Inflammatory macrophage (primary cell): Measurements from ENCODE around the gene CLIP2.
"Not testable (repeated sequence)": the region's sequence is repeated elsewhere in the genome, so short reads cannot be mapped to it uniquely, and the experiment has no call there.

Source experiments
- DNase-seq, 2 donors: peaks; one replicate each; pipeline ENCODE4 v3.0.0-alpha.2; 2020 to 2022
- total RNA-seq, 18 experiments: gene quantifications; one replicate each; lab custom pipeline; 2026; ENCODE audit warnings: mixed read lengths in 6 of 18, inconsistent platforms in 2 of 18; lab: John Stamatoyannopoulos, UW

Gene CLIP2
- total RNA-seq = 20.5 to 116 (median 55.0) reads per million in 18 experiments

DNA sequence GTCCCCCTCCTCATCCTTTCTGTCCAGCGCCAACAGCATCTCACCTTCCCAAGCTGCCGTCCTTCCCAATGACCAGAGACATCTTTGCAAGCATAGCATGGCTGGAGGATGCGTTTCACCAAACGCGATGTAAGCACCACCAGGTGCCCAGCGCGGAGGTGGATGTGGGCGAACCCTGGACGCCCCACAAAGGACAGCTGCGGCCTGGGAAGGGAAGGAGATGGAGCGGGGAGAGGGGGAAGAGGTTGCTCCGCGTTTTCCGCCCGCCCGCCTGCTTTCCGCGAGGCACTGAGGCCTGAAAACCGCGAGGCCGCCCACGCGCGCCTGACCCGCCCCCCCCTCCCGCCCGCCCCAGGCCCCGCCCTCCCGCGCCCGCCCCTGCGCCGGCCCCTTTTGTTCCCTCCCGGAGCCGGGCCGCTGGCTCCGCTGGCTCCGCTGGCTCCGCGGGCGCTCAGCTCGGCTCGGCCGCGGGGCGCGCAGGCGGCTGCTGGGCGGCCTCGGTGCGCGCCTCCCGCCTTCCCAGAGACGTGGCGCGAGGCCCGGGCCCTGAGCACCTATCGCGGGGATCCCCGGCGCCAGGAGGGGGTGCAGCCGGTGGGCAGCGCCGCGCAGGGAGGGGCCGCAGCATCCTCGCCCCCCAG, at the start of gene CLIP2:
Gene CLIP2 (plus strand): TSS at position 390 of the 641 bp plus-strand sequence. CDS start 28,140 bp downstream, outside the sequence.
- DNase-seq = peak; percentile 67 to 88

DNA sequence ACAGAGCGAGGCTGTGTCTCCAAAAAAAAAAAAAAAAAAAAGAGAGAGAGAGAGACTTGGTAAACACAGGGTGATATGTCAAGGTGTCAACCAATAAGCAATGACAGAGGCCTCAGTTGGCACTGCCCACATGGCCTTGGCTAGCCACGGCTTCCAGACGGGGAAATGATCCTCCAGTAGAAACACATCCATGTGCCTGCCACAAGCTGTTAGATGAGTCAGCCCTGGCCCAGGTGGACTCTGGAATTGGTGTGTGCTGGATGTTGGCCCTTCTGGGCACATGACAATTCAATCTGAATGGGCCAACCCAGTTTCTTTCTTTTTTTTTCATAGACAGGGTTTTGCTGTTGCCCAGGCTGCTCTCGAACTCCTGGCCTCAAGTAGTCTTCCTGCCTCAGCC, 48.7 kb upstream of the CLIP2 start:
- no peak for DNase-seq

DNA sequence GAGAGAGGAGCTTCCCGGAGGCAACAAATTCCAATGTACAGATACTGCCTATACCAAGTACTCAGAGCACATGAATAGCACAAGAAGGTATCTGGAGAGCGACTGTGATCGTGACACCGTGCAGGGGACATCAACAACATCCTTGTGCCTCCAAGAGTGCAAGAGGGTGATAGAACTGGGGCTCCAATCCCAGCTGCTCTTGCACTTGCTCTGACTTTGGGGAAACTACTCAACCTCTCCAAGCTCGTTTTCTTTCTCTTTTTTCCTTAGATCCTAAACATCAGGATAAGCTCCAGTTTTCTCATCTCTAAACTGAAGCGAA, 47.1 kb upstream of the CLIP2 start:
- no peak for DNase-seq

DNA sequence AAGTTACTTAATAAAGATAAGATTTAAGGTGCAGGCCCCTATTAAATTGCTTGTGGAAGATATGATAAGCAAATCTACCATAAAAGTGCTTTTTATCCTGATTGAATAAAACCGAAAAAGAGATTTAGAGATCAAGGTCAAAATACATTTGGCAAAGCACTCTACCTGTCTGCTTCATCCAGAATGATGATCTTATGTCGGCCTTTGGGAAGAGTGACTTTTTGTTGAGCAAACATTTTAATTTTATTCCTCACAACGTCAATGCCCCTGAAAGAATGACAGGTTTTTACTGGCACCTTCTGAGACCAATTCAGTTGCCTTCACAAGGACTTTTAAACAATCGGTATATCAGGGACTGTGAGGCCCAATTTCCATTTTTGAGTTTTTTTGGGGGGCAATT, 42.7 kb upstream of the CLIP2 start:
- no peak for DNase-seq

DNA sequence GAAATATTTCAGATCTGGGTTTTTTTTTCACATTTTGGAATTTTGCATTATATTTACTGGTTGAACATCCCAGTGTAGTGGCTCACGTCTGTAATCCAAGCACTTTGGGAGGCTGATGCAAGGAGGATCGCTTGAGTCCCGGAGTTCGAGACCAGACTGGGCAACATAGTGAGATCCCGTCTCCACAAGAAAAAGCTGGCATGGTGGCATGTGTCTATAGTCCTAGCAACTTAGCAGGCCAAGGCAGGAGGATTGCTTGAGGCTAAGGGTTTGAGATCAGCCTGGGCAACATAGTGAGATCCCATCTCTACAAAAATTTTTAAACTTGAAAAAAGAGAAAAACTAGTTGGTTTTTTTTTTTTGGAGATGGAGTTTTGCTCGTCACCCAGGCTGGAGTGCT, 41.1 kb upstream of the CLIP2 start:
- DNase-seq = no peak

DNA sequence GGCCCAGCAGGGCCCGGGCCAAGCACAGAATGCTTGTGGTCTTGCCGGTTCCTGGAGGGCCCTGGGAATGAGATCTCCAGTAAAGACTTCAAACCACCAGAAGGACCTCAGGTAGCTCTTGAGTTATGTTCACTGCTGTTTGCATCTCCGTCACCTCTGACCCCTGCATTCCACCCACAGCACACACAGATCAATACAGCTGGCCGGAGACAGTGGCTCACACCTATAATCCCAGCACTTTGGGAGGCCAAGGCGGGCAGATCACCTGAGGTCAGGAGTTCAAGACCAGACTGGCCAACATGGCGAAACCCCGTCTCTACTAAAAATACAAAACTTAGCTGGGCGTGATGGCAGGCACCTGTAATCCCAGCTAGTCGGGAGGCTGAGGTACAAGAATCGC, 40.1 kb upstream of the CLIP2 start:
- not testable (repeated sequence) for DNase-seq

DNA sequence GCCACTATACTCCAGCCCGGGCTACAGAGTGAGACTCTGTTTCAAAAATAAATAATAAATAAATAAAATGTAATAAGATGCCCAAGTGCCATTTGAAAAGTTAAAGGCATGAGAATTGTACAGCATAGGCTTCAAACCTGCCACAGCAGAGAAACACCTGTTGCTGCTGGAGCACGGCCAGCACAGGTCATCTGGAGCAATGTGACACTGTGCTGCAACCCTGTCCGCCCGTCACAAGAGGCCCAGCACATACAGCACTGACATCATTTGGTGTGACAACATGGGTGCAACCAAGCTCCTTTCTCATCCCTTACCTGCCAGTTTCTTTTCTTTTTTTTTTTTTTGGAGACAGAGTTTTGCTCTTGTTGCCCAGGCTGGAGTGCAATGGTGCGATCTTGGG, 36.3 kb upstream of the CLIP2 start:
- DNase-seq = no peak

DNA sequence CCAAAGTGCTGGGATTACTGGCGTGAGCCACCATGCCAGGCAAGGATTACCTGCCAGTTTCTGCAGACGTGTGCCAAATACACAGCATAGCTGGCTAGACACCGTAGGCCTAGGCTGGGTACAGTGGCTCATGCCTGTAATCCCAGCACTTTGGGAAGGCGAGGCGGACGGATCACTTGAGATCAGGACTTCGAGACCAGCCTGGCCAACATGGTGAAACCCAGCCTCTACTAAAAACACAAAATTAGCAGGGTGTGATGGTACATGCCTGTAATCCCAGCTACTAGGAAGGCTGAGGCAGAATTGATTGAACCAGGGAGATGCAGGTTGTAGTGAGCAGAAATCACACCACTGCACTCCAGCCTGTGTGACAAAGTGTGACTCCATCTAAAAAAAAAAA, 35.9 kb upstream of the CLIP2 start:
- no peak for DNase-seq

DNA sequence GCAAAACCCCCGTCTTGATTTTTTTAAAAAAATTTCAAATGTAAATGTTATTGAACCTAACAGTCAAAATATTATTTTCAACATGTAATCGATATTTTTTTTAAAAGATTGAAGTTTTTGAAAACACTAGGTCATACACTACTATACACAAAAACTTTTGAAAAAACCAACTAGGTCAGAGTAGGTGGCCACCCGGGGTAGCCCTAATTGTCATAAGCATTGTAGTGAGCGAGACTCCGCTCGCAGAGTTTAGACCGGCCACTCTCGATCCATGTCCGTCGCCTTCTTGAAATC, 35.4 kb upstream of the CLIP2 start:
- DNase-seq = no peak

DNA sequence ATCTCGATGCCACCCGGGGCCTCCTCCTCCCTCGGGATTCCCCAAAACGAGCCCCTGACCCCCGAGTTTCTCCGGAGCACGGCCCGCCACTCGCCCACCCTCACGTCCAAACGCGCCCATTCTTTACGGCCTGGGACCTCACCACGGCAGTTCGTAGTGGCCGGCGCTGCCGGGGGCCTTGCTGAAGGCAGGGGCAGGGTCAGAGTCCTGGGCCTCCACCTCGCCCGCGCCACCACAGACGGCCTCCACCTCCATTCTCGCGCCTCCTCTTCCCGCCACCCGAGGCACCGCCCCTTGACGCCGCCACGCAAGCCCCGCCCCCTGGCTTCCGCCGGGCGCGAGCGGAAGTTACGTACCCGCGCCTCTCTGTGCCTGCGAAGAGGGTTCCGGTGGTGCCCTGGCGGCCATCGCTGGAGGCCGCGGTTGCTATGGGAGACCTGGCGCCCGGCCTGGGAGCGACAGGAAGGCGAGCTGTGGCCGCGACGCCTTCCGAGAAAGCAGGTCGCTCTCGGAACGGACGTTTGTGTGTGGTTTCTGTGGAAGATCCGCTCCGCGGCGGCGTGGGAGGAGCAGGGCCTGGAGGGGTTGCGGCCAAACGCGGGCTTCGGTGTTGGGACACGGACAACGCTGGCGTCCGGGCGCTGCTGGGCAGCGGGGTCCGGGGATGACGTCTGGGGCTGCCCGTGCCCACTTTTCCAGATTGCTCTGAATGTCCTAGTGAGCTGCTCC, 34.9 kb upstream of the CLIP2 start, which contains the start of gene RFC2:
Gene RFC2 (minus strand): TSS at position 271 of the 729 bp plus-strand sequence. CDS start 16 bp downstream, at position 255.
- peak; percentile 98 for DNase-seq

DNA sequence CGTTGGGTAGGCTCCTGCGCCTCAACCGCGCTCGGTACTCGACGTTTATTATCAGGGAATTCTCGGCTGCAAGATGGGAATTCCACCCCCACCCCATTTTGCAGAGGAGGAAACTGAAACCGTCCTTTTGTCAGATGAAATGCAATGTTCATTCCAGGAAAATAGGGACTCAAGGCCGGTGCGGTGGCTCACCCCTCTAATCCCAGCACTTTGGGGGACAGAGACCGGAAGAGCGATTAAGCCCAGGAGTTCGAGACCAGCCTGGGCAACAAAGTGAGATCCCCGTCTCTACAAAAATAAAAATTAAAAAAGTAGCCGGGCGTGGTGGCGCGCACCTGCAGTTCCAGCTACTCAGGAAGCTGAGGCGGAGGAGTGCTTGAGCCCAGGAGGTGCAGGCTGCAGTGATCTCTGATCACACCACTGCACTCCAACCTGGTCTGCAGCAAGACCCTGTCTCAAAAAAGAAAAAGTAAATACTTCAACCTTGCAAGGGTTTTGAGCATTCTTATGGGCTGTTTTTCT, 34.3 kb upstream of the CLIP2 start:
- no peak for DNase-seq

DNA sequence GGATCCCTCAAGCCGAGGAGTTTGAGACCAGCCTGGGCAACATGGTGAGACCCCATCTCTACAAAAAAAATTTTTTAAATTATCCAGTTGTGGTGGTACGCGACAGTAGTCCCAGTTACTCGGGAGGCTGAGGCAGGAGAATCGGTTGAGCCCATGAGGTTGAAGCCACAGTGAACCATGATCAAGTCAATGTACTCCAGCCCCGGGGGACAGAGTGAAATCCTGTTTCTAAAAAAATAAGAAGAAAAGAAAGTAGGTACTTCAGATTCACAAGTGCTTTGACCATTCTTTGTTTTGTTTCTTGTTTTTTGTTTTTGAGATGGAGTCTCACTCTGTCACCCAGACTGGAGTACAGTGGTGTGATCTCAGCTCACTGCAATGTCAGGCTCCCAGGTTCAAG, 33.7 kb upstream of the CLIP2 start:
- DNase-seq = not testable (repeated sequence)

DNA sequence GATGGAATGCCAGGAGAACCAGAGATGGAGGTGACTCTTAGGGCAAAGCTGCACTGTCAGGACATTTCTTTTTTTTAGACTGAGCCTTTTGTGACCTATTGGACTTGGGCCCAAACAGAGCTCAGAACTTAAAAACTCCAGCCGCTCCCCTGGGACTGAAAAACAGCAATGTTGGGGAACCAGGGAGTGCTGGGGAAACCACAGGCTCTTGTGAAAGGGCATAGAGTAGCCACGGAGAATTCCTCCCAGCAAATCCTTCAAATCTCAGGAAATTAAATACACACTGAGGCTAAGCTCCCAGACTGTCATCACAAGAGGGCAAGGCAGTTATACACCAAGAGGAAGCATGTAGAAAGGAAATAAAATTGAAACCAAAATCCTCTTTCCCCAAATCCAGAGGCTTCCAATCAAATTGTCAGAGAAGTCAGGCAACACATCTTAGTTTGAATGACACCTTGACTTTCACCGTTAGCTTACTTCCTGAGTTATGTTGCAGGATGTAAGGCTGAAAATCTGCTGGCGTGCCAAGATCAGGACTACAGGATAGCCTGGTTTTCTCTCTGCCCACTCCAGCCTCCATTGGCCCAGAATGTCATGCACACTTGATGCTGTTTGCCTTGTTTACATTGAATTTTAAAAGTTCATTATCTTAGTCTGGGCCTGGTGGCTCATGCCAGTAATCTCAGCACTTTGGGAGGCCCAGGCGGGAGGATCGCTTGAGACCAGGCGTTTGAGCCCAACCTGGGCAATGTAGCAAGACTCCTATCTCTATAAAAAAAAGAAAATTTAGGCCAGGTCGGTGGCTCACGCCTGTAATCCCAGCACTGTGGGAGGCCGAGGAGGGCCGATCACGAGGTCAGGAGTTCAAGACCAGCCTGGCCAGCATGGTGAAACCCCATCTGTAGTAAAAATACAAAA, 32.5 kb upstream of the CLIP2 start:
- DNase-seq = peak in 1 of 2 donors; percentile 6

DNA sequence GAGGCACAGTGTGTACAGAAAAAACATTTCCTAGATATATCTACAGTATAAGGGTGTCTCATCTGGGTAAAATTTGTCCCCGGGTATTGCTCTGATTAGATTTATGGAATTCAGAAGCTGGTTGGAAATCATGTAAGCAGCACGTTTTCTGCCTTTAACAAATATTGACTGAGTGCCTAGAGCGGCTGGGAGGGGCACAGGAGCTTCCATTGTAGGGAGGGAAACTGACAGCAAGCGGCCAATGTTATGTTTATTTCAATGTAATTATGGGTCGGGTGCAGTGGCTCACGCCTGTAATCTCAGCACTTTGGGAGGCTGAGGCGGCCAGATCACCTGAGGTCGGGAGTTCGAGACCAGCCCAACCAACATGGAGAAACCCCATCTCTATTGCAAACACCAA, 30.6 kb upstream of the CLIP2 start:
- no peak for DNase-seq

DNA sequence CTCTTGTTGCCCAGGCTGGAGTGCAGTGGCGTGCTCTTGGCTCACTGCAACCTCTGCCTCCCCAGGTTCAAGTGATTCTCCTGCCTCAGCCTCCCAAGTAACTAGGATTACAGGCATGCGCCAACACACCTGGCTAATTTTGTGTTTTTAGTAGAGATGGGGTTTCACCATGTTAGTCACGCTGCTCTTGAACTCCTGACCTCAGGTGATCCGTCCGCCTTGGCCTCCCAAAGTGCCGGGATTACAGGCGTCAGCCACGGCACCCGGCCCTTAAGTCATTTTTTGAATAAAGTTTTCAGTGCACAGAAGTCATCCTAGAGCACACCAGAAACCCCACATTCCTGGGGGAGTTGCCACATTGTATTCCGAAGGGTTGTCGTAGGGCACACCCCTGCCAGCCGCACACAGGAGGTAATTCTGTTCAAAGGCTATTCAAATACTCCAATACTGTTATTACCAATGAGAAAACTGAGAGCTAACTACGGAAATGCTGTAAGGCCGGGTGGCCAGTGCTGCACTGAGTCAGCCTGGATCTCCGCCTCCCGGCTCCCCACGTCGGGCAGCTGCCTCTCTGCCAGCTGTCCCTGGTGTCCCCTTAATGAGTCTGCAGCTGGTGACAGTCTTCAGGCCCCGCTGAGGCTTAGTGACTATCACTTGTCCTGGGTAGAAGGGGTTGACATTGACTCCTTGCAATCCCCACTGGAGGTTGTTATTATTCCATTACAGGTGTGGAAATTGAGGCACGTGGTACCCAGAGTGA, 26.4 kb upstream of the CLIP2 start:
- no peak for DNase-seq

DNA sequence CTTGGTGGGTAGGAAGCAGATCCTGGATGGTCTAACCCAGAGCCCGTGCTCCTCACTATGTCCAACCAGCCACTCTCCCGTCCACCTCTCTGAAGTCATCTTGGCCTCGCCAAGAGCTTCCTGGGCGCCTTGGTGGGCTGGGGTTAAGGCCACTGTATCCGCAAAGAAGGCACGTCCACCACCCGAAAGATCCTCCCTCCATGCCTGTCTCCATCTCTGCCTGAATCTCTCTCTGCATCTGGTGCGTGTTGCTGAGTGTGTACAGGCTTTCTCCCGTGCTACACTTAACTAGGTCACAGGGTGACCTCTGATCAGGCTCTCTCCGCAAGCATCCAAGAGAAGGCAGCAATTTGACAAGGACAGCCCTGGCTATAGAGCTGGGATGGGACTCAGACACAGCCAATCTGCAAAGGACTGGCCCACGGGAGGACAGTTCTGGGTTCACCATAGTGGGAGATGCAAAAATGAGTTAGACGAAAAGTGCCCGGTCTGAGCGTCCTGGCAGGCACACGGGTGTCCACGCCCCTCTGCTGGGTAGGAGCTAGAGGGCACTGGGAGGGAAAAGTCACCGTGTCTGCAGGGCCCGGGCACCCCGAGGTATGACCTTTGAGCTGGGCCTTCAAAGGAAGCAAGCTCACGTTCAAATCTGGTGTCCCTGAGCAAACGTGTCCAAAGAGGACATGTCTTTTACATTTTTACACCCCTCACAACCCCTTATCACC, 25.6 kb upstream of the CLIP2 start:
- no peak for DNase-seq

DNA sequence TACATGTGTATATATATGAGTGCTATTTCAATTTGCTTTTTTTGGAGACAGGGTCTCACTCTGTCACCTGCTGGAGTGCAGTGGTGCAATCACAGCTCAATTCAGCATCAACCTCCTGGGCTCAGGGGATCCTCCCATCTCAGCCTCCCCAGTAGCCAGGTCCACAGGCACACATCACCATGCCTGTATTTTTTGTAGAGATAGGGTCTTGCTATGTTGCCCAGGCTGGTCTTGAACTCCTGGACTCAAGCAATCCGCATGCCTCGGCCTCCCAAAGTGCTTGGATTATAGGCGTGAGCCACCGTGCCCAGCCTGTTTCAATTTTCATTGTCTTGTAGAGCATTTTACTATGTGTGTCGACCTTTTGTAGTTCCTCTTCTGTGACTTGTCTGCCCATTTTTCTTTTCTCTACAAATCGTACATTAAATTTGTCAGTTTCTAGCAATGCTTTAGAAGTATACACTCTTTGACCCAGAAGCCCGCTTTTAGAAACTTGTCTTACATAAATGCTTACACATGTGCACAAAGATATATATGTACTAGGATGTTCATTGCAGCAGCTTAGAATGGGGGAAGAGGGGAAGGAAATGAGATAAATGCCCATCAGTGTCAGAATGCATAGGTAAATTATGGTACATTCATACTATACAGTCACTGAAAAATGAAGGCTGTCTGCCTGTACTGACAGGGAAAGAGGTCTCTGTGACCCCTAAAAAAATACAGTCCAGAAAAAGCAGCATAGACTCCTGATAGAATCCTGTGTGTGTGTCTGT, 22.8 kb upstream of the CLIP2 start:
- DNase-seq = no peak

DNA sequence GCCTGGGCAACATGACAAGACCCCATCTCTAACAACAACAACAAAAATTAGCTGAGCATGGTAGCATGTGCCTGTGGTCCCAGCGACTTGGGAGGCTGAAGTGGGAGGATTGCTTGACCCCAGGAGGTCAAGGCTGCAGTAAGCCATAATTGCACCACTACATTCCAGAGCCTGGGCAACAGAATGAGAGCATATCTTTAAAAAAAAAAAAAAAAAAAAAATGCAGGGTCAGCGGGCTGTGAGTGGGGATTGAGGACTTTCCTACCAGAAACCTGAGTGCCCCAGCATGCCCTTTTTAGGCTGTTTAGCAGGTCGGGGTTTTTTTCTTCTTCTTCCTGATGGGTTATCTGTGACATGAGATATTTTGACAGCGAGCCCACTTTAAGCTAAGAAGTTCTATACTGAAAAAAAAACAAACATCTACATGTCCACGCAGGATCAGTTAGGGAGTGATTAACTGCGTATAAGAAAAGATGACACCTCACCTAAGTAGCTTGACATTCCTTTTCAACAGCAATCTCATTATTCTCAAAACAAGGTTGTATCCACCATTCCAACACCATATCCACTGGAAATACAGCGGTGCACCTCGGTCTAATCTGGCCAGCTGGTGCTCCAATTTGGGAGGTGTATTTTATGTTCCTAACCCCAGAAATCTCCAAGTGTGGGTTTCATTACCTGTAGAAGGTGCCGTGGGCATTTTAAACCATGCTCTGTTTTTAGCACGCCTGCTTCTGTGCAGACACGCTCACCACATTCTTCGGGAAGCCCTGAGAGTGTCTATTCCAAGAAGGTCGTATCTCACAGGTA, 21.2 kb upstream of the CLIP2 start:
- no peak for DNase-seq

DNA sequence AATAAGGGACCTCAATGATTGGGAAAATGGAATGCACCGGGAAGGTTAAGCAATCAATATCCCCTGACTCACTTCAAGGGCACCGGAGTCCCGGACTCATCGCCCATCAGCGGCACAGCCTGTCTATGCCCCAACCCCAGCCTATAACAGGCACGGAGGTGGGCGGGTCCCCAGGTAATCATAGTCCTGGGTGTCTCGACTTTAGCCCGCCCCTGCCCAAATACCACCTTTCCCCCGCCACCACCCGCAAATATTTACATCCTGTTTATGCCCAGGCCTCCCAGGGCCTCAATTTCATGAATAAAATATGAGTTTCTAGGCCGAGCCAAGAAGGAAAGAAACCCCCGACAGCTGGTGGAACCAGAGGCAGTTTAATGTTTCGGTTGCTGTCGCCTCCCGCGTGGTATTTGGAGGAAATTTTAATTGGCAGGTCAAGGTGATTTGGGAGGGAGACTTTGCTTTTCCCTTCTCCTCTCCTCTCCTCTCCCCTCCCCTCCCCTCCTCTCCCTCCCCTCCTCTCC, 19.4 kb upstream of the CLIP2 start:
- DNase-seq = no peak

DNA sequence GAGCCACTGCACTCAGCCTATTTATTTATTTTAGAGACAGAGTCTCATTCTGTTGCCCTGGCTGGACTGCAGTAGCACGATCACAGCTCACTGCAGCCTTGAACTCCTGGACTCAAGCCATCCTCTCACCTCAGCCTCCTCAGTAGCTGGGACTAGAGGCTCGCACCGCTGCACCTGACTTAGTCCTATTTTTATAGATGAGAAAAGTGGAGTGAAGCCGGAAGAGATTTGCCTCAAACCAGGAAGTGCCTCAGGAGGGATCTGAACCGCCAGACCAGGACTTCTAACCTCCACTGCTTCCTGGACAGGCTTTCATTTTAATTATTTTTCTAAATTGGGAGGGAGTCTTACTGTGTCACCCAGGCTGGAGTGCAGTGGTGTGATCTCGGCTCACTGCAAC, 17.5 kb upstream of the CLIP2 start:
- peak in 1 of 2 donors; percentile 32 for DNase-seq
